GM12874 (cell line): ENCODE measurements around the gene TNS3.

Source experiments
- CTCF ChIP-seq: IDR thresholded peaks from 2 replicates; pipeline ENCODE4 v1.5.1; 2011; ENCODE audit warnings: low read depth, mild to moderate bottlenecking, control low read depth, low read length, moderate library complexity; ENCODE audit not compliant: insufficient read depth

TNS3 gene

GRCh38 chr7:47347816-47348385, 234.0 kb downstream of the TNS3 start:
- TF ChIP-seq CTCF: no peak

- TF ChIP-seq CTCF: no peak
Measured at GRCh38 chr7:47347346-47347745, 234.6 kb downstream of the TNS3 start.

- TF ChIP-seq CTCF: no peak
Measured at GRCh38 chr7:47346377-47346914, 235.5 kb downstream of the TNS3 start.

DNA sequence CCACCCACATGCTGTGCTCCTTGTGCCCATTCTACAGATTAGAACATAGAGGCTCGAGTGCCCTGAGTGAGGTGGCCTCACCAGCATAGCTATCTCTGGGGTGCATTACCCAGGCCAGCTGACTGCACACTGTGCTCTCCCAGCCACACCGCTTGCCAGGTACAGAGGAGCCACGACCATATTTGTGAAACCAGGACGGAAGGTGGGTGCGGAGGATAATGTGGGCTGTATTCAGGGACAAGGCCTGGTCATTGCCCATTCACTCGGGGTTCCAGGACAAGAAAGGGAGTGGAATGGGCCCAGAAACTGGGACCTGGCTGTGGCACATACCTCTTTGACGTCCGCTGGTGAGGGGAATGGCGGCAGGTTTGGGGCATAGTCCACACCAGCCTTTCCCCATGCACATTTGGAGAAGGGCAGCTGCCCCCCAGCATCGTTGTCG, 236.0 kb downstream of the TNS3 start:
- no peak for TF ChIP-seq CTCF

DNA sequence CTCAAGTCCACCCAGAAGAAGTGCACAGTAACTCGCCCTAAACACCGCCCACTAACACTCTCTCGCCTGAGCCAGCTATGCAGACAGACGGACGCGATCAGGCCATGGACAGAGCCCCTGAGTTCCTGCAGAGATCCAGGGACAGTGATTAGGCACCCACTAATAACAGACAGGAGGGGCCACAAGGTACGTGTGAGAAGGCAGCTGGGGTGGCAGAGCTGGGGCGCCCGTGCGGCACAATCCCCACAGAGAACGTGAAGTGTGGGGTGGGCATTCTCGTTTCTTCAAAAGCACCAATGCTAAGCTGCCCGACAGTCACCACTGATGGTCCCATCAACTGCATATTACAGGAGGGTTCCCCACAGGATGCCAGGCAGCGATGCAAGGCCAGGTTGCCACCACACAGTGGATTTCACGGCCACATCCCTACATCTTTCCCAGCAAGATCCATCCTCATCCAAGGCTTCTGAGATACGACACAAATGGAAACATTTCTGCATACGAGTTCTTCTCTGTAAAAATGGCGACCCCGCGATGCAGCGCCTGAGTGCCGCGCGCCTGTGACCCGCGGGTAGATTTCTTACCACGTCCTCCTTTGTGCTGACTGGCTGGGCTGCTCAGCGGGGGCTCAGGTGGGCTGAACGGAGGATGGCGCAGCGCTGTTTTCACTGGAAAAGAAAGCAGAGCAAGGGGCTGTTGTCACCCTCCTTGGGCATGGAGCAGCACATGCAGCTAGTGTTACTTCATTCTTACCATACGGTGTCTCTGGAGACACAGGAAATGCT, 237.5 kb downstream of the TNS3 start:
- no peak for TF ChIP-seq CTCF

DNA sequence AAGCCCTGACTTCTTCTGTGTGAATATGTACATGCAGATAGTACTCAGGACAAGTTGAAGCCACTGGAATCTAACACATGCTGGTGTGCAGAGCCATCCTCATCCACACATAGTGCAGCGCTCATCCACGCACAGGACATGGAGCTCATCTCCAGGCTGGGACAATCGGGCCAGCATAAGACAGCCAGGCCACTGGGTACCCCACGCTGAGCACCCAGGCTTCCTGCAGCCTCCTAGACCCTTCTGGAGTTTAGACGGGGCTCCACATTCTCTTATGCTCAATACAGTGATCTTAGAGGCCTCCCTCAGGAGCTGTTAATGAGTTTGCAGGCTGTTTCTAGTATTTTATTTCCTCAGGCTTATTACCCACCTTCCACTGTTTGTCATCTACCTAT, 238.9 kb downstream of the TNS3 start:
- no peak for TF ChIP-seq CTCF

GRCh38 chr7:47342296-47343060, 239.4 kb downstream of the TNS3 start:
- no peak for TF ChIP-seq CTCF
